ENCODE data around the gene FOXP1.
"Not testable (repeated sequence)": the region's sequence is repeated elsewhere in the genome, so short reads cannot be mapped to it uniquely, and the experiment has no call there.

The FOXP1 gene

DNA sequence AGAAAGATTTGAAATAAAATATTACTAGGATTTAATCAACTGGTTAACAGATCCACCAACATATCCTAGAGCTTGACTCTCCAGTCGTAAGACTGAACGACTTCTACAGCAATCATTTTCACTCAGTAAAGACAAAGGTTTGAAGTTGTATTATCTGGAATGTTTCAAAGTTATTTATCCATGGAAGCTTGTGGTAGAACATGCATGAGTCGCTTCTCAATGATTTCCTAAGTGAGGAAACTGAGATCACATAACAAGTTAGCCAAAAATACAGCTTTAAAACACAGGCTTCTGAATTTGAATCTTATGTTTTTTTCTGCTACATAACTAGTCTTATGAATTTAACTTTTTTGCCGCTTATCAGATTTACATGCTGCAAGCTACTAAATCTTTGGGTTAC is 241.8 kb downstream of the FOXP1 start:
- Mint-ChIP-seq H3K27ac (no peak overlapping the region), H3K4me3 (no peak overlapping the region), H3K4me1 (peaks cover 2% of the 10 kb centered on the region), H3K36me3 (no peaks in the 10 kb centered on the region), H3K9me3 (peaks cover 4% of the 10 kb centered on the region)
- DNase-seq (ENCODE audit: low spot score in 2 of 2) (no peak), ATAC-seq (no peak)

DNA sequence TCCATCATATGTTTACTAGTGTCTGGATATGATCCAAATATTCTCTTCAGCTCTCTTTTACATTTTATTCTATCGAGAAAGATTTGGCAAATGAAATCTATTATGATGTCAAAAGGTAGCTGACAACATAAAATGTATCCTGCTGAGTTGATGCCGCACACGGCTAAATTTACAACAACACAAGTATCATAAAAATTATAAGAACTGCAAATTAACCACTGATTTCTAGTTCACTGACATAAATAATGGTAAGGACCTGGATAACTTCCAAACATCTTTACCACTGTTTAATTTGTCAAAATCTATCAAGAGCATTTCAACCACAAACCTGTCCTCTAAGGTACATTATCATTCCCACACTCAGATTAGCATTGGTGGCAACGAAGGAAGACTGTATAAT is 244.5 kb downstream of the FOXP1 start:
- DNase-seq (ENCODE audit: low spot score in 2 of 2) (no peak), ATAC-seq (no peak)
- H3K9me3 Mint-ChIP-seq, result peaks cover 4% of the 10 kb centered on the region
- H3K27ac Mint-ChIP-seq, result no peak overlapping the region
- H3K4me3 Mint-ChIP-seq, result no peak overlapping the region
- peaks cover 7% of the 10 kb centered on the region for H3K36me3 Mint-ChIP-seq
- peaks cover 7% of the 10 kb centered on the region for H3K4me1 Mint-ChIP-seq

DNA sequence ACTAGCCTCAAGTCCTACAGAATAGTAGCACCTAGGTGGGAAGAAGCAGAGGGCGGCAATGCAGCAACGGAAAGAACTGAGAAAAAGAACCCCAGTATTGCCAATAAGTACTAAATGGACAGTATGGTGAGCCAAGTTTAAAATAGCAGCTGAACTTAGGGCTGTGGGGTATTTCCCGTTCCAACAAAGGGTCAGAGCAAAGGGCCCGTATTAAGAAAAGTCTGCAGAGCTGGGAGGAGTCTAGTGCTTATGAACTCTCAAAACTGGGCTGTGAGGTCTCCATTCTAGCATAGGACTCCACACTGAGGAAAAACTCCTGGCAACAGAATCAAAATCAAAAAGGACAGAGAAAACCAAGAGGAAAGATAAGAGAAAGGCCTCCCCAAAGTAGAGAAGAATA is 250.7 kb downstream of the FOXP1 start:
- peak overlapping the region; percentile 58 for H3K27ac Mint-ChIP-seq
- peaks cover 3% of the 10 kb centered on the region for H3K9me3 Mint-ChIP-seq
- peaks cover 16% of the 10 kb centered on the region for H3K4me1 Mint-ChIP-seq
- no peak for DNase-seq (ENCODE audit: low spot score in 2 of 2)
- no peak overlapping the region for H3K4me3 Mint-ChIP-seq
- H3K36me3 Mint-ChIP-seq, result peaks cover 19% of the 10 kb centered on the region
- no peak for ATAC-seq

DNA sequence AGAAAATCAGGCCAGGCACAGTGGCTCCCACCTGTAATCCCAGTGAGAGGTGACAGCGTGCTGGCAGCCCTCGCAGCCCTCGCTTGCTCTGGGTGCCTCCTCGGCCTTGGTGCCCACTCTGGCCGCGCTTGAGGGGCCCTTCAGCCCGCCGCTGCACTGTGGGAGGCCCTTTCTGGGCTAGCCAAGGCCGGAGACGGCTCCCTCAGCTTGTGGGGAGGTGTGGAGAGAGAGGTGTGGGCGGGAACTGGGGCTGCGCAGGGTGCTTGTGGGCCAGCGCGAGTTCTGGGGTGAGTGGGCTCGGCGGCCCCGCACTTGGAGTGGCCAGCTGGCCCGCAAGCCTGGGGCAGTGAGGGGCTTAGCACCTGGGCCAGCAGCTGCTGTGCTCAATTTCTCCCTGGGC is 252.6 kb downstream of the FOXP1 start:
- peaks cover 3% of the 10 kb centered on the region for H3K9me3 Mint-ChIP-seq
- no peak overlapping the region for H3K4me3 Mint-ChIP-seq
- no peak overlapping the region for H3K27ac Mint-ChIP-seq
- peaks cover 19% of the 10 kb centered on the region for H3K36me3 Mint-ChIP-seq
- ATAC-seq (no peak), DNase-seq (ENCODE audit: low spot score in 2 of 2) (no peak)
- peaks cover 12% of the 10 kb centered on the region for H3K4me1 Mint-ChIP-seq

DNA sequence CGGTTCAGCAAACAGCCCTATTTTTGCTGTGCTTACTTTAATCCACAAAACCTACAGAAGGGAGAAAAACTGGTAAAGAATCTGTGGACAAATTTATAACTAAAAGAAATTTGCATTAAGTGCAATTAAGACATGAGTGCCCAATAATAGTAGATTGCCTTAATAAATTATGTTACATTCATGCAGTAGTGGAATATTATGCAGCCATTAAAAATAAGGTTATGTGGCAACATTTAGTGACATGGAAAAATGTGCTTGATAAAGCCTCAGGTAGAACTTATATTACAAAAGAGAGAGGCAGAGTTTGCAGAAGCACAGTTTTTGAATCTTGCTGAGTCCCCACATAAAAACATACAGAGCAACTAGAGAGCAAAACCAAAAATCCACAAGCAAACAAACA is 253.0 kb downstream of the FOXP1 start:
- ATAC-seq (no peak), DNase-seq (ENCODE audit: low spot score in 2 of 2) (no peak)
- Mint-ChIP-seq H3K4me3 (no peak overlapping the region), H3K4me1 (peaks cover 12% of the 10 kb centered on the region), H3K36me3 (peaks cover 19% of the 10 kb centered on the region), H3K9me3 (peaks cover 3% of the 10 kb centered on the region), H3K27ac (no peak overlapping the region)

DNA sequence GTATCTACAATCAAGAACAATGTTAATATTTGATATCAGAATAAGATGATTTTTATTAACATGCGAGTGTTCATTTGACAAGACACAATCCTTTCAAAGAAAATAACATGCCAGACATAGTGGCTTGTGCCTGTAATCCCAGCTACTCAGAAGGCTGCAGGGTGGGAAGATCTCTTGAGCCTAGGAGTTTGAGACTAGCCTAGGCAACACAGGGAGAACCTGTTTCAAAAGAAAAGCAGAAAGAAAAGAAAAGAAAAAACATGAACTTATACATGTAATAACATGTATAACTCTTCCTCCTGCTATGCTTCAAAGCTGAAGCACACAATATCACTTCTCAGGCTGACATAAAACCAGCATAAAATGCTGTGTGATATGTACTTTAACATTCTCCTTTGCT is 253.7 kb downstream of the FOXP1 start:
- peaks cover 3% of the 10 kb centered on the region for H3K9me3 Mint-ChIP-seq
- ATAC-seq (no peak), DNase-seq (ENCODE audit: low spot score in 2 of 2) (no peak)
- H3K27ac Mint-ChIP-seq, result no peak overlapping the region
- H3K36me3 Mint-ChIP-seq, result peaks cover 19% of the 10 kb centered on the region
- peaks cover 12% of the 10 kb centered on the region for H3K4me1 Mint-ChIP-seq
- H3K4me3 Mint-ChIP-seq, result no peak overlapping the region

DNA sequence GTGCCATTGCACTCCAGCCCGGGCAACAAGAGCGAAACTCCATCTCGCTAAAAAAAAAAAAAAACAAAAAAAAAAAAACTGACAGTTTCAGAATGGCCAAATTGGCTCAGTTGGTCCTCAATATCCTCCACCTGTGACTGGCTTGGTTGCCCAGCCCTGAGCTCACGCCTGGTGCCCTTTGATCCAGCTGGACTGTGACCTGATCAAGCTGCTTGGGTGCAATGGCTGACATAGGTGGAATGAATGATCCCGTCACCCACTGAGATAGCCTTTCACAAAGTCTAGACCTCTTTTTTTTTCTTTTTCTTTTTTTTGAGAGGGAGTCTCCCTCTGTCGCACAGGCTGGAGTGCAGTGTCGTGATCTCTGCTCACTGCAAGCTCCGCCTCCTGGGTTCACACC is 254.6 kb downstream of the FOXP1 start:
- no peak overlapping the region for H3K4me3 Mint-ChIP-seq
- peaks cover 12% of the 10 kb centered on the region for H3K36me3 Mint-ChIP-seq
- no peak overlapping the region for H3K27ac Mint-ChIP-seq
- H3K4me1 Mint-ChIP-seq, result peaks cover 12% of the 10 kb centered on the region
- H3K9me3 Mint-ChIP-seq, result peaks cover 3% of the 10 kb centered on the region
- DNase-seq (ENCODE audit: low spot score in 2 of 2) (no peak), ATAC-seq (no peak)

DNA sequence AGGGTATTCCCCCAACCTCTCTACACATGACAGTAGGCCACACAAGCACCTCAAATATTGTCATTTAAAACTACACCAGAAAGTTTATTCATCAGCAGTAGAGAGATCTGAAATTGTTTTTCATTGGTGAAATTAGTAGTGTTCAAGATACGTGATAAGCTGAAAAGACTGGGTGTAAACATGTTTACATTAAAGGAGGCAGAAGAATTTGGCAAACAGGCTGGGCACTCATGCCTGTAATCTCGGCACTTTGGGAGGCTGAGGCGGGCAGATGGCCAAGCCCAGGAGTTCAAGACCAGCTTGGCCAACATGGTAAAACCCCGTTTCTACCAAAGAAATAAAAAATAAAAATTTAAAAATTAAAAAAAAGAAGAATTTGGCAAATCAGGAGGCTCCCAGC is 255.6 kb downstream of the FOXP1 start:
- Mint-ChIP-seq H3K4me1 (peaks cover 9% of the 10 kb centered on the region), H3K27ac (peak overlapping the region; percentile 12), H3K36me3 (peaks cover 3% of the 10 kb centered on the region), H3K4me3 (no peak overlapping the region), H3K9me3 (peaks cover 3% of the 10 kb centered on the region)
- ATAC-seq (no peak), DNase-seq (ENCODE audit: low spot score in 2 of 2) (no peak)

DNA sequence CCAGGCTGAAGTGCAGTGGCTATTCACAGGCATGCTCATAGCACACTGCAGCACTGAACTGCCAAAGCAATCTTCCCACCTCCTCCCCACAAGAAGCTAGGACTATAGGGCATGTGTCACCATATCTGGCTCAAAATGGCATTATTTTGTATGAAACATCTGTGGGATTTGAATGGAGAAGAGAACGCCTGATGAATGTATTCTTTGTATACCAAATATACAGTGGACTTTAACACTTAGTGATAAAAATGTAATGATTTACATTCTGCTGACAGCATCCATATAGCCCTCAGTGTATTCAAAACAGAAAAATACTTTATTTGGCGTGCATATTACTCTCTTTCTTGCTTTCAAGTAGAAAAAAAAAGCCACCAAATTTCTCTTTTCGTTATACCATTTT is 257.8 kb downstream of the FOXP1 start:
- DNase-seq (ENCODE audit: low spot score in 2 of 2) (no peak), ATAC-seq (no peak)
- peaks cover 5% of the 10 kb centered on the region for H3K4me1 Mint-ChIP-seq
- no peak overlapping the region for H3K27ac Mint-ChIP-seq
- no peak overlapping the region for H3K4me3 Mint-ChIP-seq
- H3K36me3 Mint-ChIP-seq, result no peaks in the 10 kb centered on the region
- peaks cover 2% of the 10 kb centered on the region for H3K9me3 Mint-ChIP-seq

DNA sequence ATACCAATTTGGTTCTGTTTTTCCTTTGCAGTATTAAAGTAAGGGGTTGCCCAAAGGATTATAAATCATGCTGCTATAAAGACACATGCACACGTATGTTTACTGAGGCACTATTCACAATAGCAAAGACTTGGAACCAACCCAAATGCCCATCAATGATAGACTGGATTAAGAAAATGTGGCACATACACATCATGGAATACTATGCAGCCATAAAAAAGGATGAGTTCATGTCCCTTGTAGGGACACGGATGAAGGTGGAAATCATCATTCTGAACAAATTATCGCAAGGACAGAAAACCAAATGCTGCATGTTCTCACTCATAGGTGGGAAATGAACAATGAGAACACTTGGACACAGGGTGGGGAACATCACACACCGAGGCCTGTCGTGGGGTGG is 259.3 kb downstream of the FOXP1 start:
- H3K36me3 Mint-ChIP-seq; ATAC-seq; DNase-seq (ENCODE audit: low spot score in 2 of 2); H3K9me3 Mint-ChIP-seq; H3K27ac Mint-ChIP-seq; H3K4me3 Mint-ChIP-seq; H3K4me1 Mint-ChIP-seq: not testable (repeated sequence)

DNA sequence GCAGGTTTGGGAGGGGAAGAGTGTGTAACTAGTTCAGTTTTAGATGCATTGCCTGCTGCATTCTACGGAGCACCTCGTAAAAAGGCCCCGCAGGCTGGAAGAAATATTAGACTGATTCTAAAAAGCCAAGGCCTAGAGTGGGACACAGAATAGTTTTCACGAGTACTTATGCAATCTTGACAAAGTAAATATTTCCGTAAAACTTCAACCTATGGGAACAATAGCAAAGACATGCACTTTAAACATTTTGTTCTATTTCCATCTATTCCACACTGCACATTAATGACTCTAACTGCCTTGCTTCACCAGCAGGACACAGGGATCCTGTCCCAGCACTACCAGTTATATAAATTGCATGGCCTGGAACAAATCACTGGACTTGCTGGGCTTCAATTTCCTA is 260.0 kb downstream of the FOXP1 start:
- Mint-ChIP-seq H3K4me3 (no peak overlapping the region), H3K4me1 (peaks cover 5% of the 10 kb centered on the region)
- ATAC-seq, result no peak

DNA sequence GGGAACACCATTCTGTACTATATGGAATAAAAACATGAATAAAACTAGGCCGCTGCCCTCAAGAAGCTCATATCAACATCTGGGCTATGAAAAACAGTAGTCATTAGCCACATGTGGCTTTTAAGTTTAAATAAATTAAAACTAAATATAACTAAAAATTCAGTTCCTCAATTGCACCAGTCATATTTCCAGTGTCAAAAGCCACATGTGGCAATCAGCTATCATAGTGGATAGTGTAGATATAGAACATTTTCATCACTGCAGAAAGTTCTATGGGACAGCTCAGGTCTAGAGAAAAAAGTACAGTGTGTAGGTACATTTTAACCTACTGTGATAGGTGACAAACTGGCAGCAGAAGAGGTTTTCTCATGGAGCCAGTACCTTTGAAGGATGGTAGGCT is 261.4 kb downstream of the FOXP1 start:
- Mint-ChIP-seq H3K9me3 (no peaks in the 10 kb centered on the region), H3K36me3 (no peaks in the 10 kb centered on the region), H3K4me3 (no peak overlapping the region), H3K4me1 (no peaks in the 10 kb centered on the region), H3K27ac (no peak overlapping the region)
- ATAC-seq (no peak), DNase-seq (ENCODE audit: low spot score in 2 of 2) (no peak)

More for the DNA sequence above, 260.0 kb downstream of the FOXP1 start:
- Mint-ChIP-seq H3K27ac (no peak overlapping the region), H3K36me3 (no peaks in the 10 kb centered on the region), H3K9me3 (no peaks in the 10 kb centered on the region)
- DNase-seq (ENCODE audit: low spot score in 2 of 2), result no peak

DNA sequence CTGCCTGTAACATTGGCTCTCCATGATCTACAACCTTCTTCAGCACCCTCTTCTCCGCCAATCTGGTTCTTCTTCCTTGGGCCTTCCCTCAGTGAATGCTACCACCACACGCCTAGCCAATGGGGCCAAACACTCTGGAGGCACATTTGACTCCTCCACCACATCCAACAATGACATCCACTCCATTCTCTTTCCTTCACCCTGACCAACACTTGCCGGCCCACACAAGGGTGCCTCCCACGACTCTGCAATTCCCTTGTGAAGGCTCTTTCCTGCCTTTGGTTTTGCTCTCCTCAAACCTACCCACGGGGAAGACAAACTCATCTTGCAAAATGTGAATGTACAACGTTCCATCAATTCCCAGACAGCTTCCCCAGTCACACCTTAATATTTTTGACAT is 263.8 kb downstream of the FOXP1 start:
- Mint-ChIP-seq H3K36me3 (no peaks in the 10 kb centered on the region), H3K27ac (no peak overlapping the region), H3K4me3 (no peak overlapping the region), H3K4me1 (no peaks in the 10 kb centered on the region), H3K9me3 (no peaks in the 10 kb centered on the region)
- DNase-seq (ENCODE audit: low spot score in 2 of 2) (no peak), ATAC-seq (no peak)

DNA sequence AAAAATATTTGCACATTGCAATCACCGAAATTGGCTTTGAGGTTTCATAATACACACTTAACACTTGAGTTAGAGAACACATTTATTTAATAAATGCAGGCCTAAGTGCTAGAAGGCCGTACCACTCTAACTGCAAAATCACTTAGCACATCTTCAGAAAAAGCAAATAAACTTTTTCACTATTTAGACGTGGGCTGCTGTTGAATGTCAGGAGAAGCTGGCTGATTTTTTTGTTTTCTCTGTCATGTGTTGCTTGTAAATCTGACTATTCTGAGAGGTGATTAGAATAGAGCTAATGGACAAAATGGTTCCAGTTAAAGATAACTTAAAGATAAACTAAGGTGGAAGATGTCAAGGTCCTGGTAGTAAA is 265.1 kb downstream of the FOXP1 start:
- H3K9me3 Mint-ChIP-seq, result no peaks in the 10 kb centered on the region
- H3K27ac Mint-ChIP-seq, result no peak overlapping the region
- ATAC-seq, result no peak
- DNase-seq (ENCODE audit: low spot score in 2 of 2), result no peak
- H3K4me1 Mint-ChIP-seq, result no peaks in the 10 kb centered on the region
- H3K4me3 Mint-ChIP-seq, result no peak overlapping the region
- no peaks in the 10 kb centered on the region for H3K36me3 Mint-ChIP-seq

DNA sequence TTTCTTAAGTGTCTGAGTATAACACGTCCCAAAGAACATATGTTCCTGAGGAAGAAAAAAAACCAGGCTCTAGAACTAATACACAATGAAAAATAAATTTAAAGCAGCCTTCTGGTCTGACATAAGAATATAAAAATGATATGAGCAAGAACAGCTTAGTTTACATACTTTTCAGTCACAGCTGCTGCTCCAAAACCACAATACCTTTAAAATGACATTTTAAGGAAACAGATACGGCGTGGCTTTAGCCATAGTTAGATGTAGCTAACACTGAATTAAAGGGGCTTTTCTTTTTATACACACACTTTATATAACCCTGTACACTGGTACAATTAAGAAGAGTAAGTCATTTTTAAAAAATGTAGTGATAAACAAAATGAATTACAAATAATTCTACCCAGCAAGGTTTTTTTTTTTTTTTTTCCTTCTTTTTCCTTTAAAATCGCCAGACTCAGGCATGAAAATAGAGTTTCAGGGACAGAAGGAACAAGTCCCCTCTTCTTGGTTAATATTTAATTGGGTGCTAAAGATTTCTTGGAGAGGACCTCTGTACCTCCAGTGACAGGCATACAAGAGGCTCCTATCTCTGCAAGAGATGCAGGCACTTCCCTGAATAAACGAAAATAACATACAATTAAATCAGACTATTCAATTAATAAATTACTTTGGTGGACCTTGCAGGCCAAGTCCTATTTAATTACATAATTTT is 265.6 kb downstream of the FOXP1 start:
- H3K36me3 Mint-ChIP-seq, result no peaks in the 10 kb centered on the region
- H3K9me3 Mint-ChIP-seq, result no peaks in the 10 kb centered on the region
- ATAC-seq (no peak), DNase-seq (ENCODE audit: low spot score in 2 of 2) (no peak)
- H3K4me3 Mint-ChIP-seq, result no peak overlapping the region
- no peaks in the 10 kb centered on the region for H3K4me1 Mint-ChIP-seq
- H3K27ac Mint-ChIP-seq, result no peak overlapping the region

DNA sequence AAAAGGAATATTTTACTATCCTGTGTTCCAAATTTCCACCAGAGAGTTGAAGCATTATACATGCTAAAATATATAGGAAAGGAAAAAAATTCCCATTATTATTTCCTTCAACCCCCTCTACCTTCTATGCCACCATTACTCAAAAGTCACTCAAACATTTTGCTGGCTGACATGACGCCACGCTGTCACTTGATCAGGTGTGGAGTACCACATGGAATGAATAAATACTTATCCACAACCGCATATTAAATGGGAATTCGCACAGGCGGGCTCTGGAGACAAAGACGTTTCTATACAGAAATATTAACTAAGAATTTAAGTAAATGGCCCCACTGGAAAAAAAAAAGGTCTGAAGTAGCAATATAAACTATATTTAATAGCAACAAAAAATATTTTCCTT is 266.4 kb downstream of the FOXP1 start:
- no peaks in the 10 kb centered on the region for H3K9me3 Mint-ChIP-seq
- ATAC-seq (no peak), DNase-seq (ENCODE audit: low spot score in 2 of 2) (no peak)
- no peak overlapping the region for H3K27ac Mint-ChIP-seq
- no peak overlapping the region for H3K4me3 Mint-ChIP-seq
- H3K4me1 Mint-ChIP-seq, result peaks cover 3% of the 10 kb centered on the region
- H3K36me3 Mint-ChIP-seq, result no peaks in the 10 kb centered on the region

All from stimulated activated effector memory CD8-positive, alpha-beta T cell treated with anti-CD3 and anti-CD28 coated beads, Interleukin-12 subunit alpha, Interleukin-12 subunit beta, amount 100 ng/mL, for 72 hours (primary cell).